Loucy (cell line): ENCODE measurements around the gene ENTR1.
"Not testable (repeated sequence)": the region's sequence is repeated elsewhere in the genome, so short reads cannot be mapped to it uniquely, and the experiment has no call there.

Experiments
- CTCF ChIP-seq: fragments of 200-600 bp; sonication (generic); conservative IDR thresholded peaks from 2 replicates; pipeline ENCODE4 v1.5.1; 2014; ENCODE audit warnings: mild to moderate bottlenecking, antibody characterized with exemption, low read length
- EZH2phosphoT487 ChIP-seq: fragments of 200-600 bp; IDR thresholded peaks from 2 replicates; pipeline ENCODE4 v1.6.1; 2018; ENCODE audit warnings: antibody characterized with exemption, mild to moderate bottlenecking, moderate library complexity, borderline replicate concordance

GRCh38 chr9:136407061-136407460, 3.4 kb downstream of the ENTR1 start:
- TF ChIP-seq CTCF, EZH2phosphoT487: not testable (repeated sequence)
